Activated CD8-positive, alpha-beta T cell treated with anti-CD3 and anti-CD28 coated beads, Interleukin-2, amount 10 ng/mL, durations not matched to agents 7 days and 5 days (primary cell): Measurements from ENCODE around the gene CERS6. TPM values are rescaled to one million over a fixed set of nuclear protein-coding genes. Genes with fewer than 3 reads are reported as not detected.

Experiments used
- ATAC-seq: fragments of 150-1000 bp; cut with Tn5 transposase; one replicate; pipeline ENCODE4 v1.10.0; 2021; ENCODE audit warnings: moderate library complexity
- CTCF ChIA-PET: fragments of 350-600 bp; sonication (Branson Sonifier 250); formaldehyde crosslinking; loops from one replicate; lab custom pipeline; 2021; ENCODE audit warnings: antibody characterized with exemption; lab: Charles Lee
- POLR2A ChIA-PET: fragments of 350-600 bp; sonication (Branson Sonifier 250); formaldehyde crosslinking; loops from one replicate; lab custom pipeline; 2021; ENCODE audit warnings: antibody characterized with exemption; lab: Charles Lee
- DNase-seq: peaks from one replicate; pipeline ENCODE4 v3.0.0-alpha.2; 2020
- H3K27ac Mint-ChIP-seq: one replicate; pipeline ENCODE4 v1.8.0; 2021; ENCODE audit warnings: mild to moderate bottlenecking, mixed read lengths
- H3K27me3 Mint-ChIP-seq: one replicate; pipeline ENCODE4 v1.8.0; 2021; ENCODE audit warnings: low read depth, mixed read lengths
- H3K36me3 Mint-ChIP-seq: one replicate; pipeline ENCODE4 v1.8.0; 2021; ENCODE audit warnings: low read depth, mixed read lengths
- H3K4me1 Mint-ChIP-seq: one replicate; pipeline ENCODE4 v1.8.0; 2021; ENCODE audit warnings: low read depth, mixed read lengths
- H3K4me3 Mint-ChIP-seq: one replicate; pipeline ENCODE4 v1.8.0; 2021; ENCODE audit warnings: mild to moderate bottlenecking, mixed read lengths
- H3K9me3 Mint-ChIP-seq: one replicate; pipeline ENCODE4 v1.8.0; 2022; ENCODE audit warnings: mixed read lengths; ENCODE audit not compliant: insufficient read depth
- total RNA-seq, 2 experiments: library from RNA; stranded (reverse); gene quantifications; one replicate each; pipeline ENCODE4 v1.2.3, GENCODE V29; 2021

Gene CERS6
- total RNA-seq, 2 experiments from 2014 or later, result 13.1 to 14.5 TPM

DNA sequence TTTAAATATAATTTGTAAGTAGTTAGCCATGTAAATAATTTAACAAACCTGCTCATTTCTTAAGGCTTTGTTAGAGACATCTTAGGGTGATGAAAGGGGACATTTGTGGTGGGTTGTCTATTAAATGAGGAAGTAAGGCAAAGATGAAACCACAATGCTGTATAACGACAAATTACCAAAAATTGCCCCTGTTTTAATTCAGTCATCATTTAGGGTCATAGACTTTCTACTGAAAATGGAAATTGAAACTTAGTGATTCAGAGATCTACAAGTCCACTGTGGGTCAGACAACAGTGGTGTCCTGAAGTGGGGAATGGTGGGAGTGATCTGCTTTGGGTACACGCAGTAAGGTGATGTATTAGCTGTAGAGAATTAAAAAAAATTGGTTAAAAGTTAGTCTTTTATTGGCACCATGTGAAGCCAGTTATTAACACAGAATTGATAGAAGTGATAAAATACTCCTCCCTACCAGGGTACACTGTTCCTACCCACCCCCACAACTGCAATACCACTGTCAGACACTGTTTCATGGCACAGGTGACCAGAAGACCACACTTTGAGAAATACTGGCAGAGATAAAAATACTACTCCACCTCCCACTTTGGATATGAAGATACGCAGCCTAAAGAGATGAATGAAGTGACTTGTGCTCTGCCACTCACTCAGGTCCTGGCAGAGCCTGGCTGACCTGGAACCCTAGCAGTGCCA, 13.4 kb downstream of the CERS6 start:
- ATAC-seq (no peak), DNase-seq (no peak)
- Mint-ChIP-seq H3K4me1 (peaks cover 57% of the 10 kb centered on the region), H3K9me3 (no peaks in the 10 kb centered on the region), H3K27ac (no peak overlapping the region), H3K36me3 (peaks cover 21% of the 10 kb centered on the region), H3K4me3 (no peak overlapping the region), H3K27me3 (no peaks in the 10 kb centered on the region)
- POLR2A ChIA-PET, result interaction anchor here (0.6 to 1.2 kb wide), 3 partner anchors 15 to 21 kb away, joined by 3 to 4 read pairs (median 3); no protein-coding TSS in a partner anchor
- CTCF ChIA-PET, result interaction anchor here (1.0 to 2.4 kb wide), 3 partner anchors 11 to 123 kb away, joined by 3 to 13 read pairs (median 7); no protein-coding TSS in a partner anchor

DNA sequence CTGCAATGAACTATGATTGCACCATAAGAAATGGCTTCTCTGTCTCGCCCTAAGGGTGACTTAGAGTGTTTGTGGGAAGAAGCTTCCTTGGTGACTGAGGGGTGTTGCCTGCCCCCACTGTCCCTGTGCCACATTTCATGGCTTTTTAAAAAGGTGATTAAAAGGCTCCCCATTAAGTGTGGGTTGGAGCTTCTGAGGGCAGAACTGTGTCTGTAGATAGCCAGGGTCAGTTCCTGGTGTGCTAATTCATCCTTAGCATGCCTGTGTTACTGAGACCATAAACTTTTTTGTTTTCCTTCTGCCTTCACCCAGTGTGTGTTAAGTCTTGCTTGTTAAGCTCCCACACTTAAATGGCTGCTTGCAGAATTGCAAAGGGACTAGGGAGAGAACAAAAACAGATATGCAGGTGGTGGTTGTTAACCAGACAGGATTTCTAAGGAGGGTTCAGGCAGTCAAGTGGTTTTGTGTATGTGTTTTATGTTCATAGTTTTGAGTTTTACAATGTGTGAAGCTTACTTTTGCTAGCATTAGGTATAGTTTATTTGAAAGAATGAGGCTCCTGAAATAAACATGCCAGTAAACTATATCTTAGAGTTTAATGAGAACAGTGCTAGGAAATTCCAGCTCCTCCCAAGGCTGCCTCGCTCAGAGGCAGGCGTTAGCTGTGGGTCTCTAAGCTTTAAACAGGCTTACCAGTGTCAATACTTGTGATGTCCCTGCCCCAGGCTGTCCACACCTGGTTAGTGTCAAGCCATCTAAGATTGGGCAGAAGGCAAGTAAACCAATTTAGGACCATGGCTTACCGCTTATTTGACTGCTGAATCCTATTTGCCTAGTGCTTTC, 14.5 kb downstream of the CERS6 start:
- ChIA-PET POLR2A (interaction anchor here (0.6 to 1.1 kb wide), 3 partner anchors 13 to 19 kb away, joined by 3 to 4 read pairs (median 3); no protein-coding TSS in a partner anchor), CTCF (interaction anchor here (0.9 to 2.4 kb wide), 3 partner anchors 10 to 19 kb away, joined by 3 to 13 read pairs (median 7); no protein-coding TSS in a partner anchor)
- Mint-ChIP-seq H3K4me1 (peaks cover 46% of the 10 kb centered on the region), H3K27me3 (no peaks in the 10 kb centered on the region), H3K36me3 (peaks cover 19% of the 10 kb centered on the region), H3K9me3 (no peaks in the 10 kb centered on the region), H3K27ac (no peak overlapping the region), H3K4me3 (no peak overlapping the region)
- ATAC-seq (no peak), DNase-seq (no peak)

DNA sequence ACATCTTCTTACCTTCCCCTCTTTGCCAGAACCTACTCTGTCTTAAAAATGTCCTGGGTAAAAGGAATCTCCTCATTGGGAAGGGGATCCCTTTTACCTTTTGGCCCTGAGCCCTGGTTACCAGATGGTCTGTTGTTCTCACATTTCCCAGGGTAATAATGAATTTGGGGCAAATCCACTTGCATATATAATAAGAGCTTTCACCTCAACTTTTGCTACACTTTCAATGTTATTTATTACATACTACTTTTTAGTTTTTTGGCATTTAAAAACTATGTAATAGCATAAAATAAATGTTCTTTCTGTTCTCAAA, 15.0 kb downstream of the CERS6 start:
- Mint-ChIP-seq H3K9me3 (no peaks in the 10 kb centered on the region), H3K4me1 (peaks cover 40% of the 10 kb centered on the region), H3K4me3 (no peak overlapping the region), H3K27ac (no peak overlapping the region), H3K36me3 (peaks cover 19% of the 10 kb centered on the region), H3K27me3 (no peaks in the 10 kb centered on the region)
- POLR2A ChIA-PET, result no interaction called here
- no peak for ATAC-seq
- CTCF ChIA-PET, result interaction anchor here (0.9 to 2.4 kb wide), 3 partner anchors 11 to 18 kb away, joined by 3 to 13 read pairs (median 7); no protein-coding TSS in a partner anchor
- no peak for DNase-seq

DNA sequence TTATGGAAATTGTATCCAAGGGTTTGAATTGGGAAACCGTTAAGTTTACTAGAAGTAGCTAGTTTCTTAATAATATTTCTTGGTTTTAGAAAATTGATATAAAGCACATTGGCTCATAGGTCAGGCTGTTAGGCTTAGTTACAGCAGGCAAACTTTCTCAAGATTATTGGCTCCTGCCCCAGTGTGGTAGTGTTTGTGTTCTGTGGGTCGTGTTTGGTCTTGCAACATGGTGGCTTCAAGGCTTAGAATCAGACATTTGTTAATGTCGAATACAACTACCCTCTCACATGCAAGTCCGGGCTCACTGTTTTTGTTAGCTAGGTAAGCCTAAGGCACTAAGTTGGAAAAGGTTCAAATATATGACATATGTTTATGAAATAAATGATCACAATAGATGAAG, 19.6 kb downstream of the CERS6 start:
- DNase-seq (no peak), ATAC-seq (no peak)
- Mint-ChIP-seq H3K4me3 (no peak overlapping the region), H3K27me3 (no peaks in the 10 kb centered on the region), H3K9me3 (no peaks in the 10 kb centered on the region), H3K27ac (no peak overlapping the region), H3K4me1 (peaks cover 2% of the 10 kb centered on the region), H3K36me3 (peaks cover 12% of the 10 kb centered on the region)
- ChIA-PET CTCF (interaction anchor here (0.9 kb wide), 1 partner anchor 127 kb away, joined by 3 read pairs; no protein-coding TSS in a partner anchor), POLR2A (interaction anchor here (0.7 kb wide), 1 partner anchor 8 kb away, joined by 3 read pairs; no protein-coding TSS in a partner anchor)

DNA sequence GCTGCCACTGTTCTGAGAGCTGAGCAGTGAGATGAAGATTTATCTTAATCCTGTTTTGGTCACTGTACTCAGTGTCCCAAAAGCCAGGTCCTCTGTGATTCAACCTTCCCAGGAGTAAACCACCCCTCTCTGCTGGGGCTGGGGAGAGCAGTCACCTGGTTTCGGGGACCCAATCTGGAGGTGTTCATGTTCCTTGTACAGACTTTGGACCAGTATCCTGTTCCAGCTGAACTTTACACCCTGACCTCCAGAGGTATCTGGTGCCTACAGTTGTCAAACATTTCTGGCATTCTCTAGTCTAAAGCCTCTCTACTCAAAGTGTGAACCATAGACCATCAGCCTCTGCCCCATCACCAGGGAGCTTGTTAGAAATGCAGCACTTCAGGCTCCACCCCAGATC, 22.1 kb downstream of the CERS6 start:
- Mint-ChIP-seq H3K9me3 (no peaks in the 10 kb centered on the region), H3K27me3 (no peaks in the 10 kb centered on the region), H3K36me3 (peaks cover 5% of the 10 kb centered on the region), H3K4me1 (peaks cover 2% of the 10 kb centered on the region), H3K4me3 (no peak overlapping the region), H3K27ac (no peak overlapping the region)
- ChIA-PET CTCF (no interaction called here), POLR2A (no interaction called here)
- no peak for DNase-seq
- ATAC-seq, result no peak

DNA sequence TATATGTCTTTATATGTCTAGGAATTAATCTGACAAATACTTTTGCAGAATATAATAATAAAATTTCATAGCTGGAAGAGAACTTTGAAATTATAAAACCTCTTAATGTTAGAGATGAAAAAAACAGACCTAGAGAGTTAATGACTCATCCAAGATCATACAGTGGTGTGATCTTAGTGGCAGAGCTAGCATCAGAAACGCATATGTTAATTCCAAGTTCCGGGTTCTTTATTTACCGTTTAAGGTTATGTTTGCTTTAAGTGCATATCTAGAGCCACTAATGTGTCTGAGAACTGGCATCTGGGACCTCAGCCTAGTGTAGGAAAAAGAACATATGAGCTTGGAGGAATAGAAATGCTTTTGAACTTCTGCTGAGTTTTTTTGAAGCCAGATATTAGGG, 24.3 kb downstream of the CERS6 start:
- ChIA-PET CTCF (interaction anchor here (1.5 to 1.8 kb wide), 2 partner anchors 10 to 134 kb away, joined by 4 to 8 read pairs; no protein-coding TSS in a partner anchor), POLR2A (interaction anchor here (1.3 kb wide), 1 partner anchor 10 kb away, joined by 3 read pairs; no protein-coding TSS in a partner anchor)
- Mint-ChIP-seq H3K4me1 (peaks cover 4% of the 10 kb centered on the region), H3K36me3 (peaks cover 5% of the 10 kb centered on the region), H3K27me3 (no peaks in the 10 kb centered on the region), H3K9me3 (no peaks in the 10 kb centered on the region), H3K4me3 (no peak overlapping the region), H3K27ac (no peak overlapping the region)
- DNase-seq (no peak), ATAC-seq (no peak)

DNA sequence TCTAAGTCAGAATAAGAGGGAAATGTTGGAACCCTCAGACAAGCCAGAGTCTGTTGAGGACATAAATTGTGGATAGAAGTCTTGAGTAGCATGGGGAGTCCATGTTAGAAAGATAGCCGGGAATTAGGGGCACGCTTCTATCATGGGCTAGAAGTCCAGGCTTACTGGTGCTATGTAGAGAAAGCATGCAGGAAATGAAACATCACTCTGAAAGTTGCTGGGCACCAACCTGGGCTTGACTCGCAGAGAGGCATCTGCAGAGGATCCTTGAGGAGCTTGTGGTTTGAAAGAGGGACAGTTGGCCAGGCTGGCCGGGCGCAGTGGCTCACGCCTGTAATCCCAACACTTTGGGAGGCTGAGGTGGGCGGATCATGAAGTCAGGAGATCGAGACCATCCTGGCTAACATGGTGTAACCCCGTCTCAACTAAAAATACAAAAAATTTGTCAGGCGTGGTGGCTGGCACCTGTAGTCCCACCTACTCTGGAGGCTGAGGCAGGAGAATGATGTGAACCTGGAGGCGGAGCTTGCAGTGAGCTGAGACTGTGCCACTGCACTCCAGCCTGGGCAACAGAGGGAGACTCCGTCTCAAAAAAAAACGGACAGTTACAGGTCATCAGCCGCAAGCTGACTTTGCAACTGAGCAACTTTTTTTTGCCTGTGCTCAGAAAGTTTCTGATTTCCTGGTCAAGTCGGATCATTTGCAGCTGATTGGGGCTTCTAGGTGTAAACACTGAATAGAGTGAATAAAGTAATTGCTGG, 24.9 kb downstream of the CERS6 start:
- Mint-ChIP-seq H3K27me3 (no peaks in the 10 kb centered on the region), H3K4me1 (peaks cover 4% of the 10 kb centered on the region), H3K27ac (no peak overlapping the region), H3K4me3 (no peak overlapping the region), H3K36me3 (peaks cover 9% of the 10 kb centered on the region), H3K9me3 (peaks cover under 1% of the 10 kb centered on the region)
- ATAC-seq, result no peak
- ChIA-PET POLR2A (no interaction called here), CTCF (interaction anchor here (1.5 to 1.8 kb wide), 2 partner anchors 9 to 134 kb away, joined by 4 to 8 read pairs; no protein-coding TSS in a partner anchor)
- DNase-seq, result no peak

DNA sequence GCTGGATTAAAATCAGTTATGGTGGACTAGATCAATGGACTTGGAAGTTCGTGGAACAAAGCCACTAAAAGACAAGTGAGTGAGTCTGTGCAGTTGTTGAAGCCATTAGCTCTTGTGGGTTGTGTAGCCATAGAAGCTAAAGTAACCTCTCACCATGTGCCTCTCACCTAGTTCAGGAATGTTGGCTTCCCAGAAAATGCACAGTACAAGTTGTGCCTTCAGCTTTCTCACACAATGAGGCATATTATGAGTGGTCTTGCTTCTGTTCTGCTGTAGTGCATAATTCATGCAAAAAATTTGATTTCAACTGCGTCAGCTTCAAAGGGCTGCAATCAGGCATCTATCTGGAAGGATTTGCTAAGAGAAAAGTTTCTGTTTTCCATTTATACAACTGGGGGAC, 26.2 kb downstream of the CERS6 start:
- ChIA-PET CTCF (interaction anchor here (0.8 to 1.8 kb wide), 6 partner anchors 9 to 136 kb away, joined by 3 to 8 read pairs (median 3); no protein-coding TSS in a partner anchor), POLR2A (no interaction called here)
- ATAC-seq (no peak), DNase-seq (no peak)
- H3K27ac Mint-ChIP-seq, result no peak overlapping the region
- H3K36me3 Mint-ChIP-seq, result peaks cover 16% of the 10 kb centered on the region
- peaks cover 5% of the 10 kb centered on the region for H3K9me3 Mint-ChIP-seq
- peaks cover 2% of the 10 kb centered on the region for H3K4me1 Mint-ChIP-seq
- H3K27me3 Mint-ChIP-seq, result no peaks in the 10 kb centered on the region
- H3K4me3 Mint-ChIP-seq, result no peak overlapping the region

DNA sequence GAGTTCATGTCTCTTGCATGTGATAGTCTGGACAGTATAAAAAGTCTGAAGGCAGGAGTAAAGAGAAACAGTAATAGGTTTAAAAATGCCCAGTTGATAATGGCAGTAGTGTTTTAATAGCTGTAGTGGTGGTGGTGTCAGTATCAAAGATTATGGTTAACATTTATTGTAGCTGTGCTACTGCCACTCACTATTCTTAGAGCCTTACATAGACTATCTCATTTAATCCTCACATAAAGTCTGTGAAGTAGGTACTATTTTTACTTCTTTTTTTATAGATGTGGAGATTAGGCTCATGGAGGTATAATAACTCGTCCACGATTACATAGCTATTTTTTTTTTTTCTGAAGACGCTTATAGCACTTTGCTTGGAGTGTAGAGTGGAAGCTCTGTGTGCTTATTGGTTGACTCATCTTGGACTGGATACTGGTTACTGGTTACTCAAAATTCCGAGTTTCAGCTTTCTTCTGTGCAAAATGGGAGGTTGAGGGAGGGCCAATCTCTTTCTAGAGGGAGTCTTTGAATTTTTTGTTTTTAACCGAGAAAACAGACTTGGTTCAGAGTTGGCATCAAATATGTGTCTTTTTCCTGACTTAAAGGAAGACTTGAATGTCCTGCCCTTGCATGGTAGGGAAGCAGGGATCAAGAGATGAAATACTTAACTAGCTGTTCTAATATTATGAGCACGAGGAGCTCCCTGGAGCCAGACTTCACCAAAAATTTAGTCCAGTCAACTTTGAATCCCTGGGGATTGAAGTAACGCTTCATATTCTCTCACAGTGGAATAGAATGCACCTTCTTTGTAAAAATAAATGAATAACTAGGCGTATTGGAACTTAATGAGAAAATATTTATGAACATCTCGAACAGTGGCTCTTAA, 27.1 kb downstream of the CERS6 start:
- POLR2A ChIA-PET, result interaction anchor here (0.6 to 1.1 kb wide), 3 partner anchors 8 to 13 kb away, joined by 3 to 4 read pairs (median 3); no protein-coding TSS in a partner anchor
- ATAC-seq (no peak), DNase-seq (no peak)
- peaks cover 16% of the 10 kb centered on the region for H3K36me3 Mint-ChIP-seq
- H3K27me3 Mint-ChIP-seq, result no peaks in the 10 kb centered on the region
- CTCF ChIA-PET, result interaction anchor here (0.8 to 1.5 kb wide), 5 partner anchors 8 to 136 kb away, joined by 3 to 6 read pairs (median 3); no protein-coding TSS in a partner anchor
- peaks cover 5% of the 10 kb centered on the region for H3K9me3 Mint-ChIP-seq
- no peak overlapping the region for H3K4me3 Mint-ChIP-seq
- H3K27ac Mint-ChIP-seq, result no peak overlapping the region
- peaks cover 2% of the 10 kb centered on the region for H3K4me1 Mint-ChIP-seq

DNA sequence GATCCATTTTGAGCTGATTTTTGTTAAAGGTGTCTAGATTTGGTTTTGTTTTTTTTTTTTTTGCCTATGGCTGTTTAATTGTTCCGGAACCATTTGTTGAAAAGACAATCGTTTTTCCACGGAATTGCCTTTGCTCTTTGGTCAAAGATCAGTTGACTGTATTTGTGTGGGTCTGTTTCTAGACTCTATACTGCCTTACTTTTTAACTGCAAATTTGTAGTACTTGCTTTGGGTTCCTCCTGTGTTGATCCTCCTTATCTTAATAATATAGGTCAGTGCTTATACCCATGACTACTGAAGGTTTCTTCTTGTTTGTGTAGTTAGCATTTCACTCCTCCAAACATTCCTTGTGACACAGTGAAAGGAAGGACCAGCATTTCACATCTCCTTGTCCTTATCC, 30.4 kb downstream of the CERS6 start:
- H3K4me3 Mint-ChIP-seq, result no peak overlapping the region
- ATAC-seq (no peak), DNase-seq (no peak)
- H3K27ac Mint-ChIP-seq, result no peak overlapping the region
- POLR2A ChIA-PET, result no interaction called here
- H3K4me1 Mint-ChIP-seq, result peaks cover 23% of the 10 kb centered on the region
- H3K27me3 Mint-ChIP-seq, result no peaks in the 10 kb centered on the region
- CTCF ChIA-PET, result interaction anchor here (1.0 kb wide), 1 partner anchor 26 kb away, joined by 3 read pairs; no protein-coding TSS in a partner anchor
- H3K9me3 Mint-ChIP-seq, result peaks cover 8% of the 10 kb centered on the region
- peaks cover 16% of the 10 kb centered on the region for H3K36me3 Mint-ChIP-seq
